SK-N-MC (cell line): ENCODE measurements around the gene PVRIG.
"Not testable (repeated sequence)": the region's sequence is repeated elsewhere in the genome, so short reads cannot be mapped to it uniquely, and the experiment has no call there.

Experiments used
- EZH2 ChIP-seq: fragments of 200-600 bp; sonication (generic); IDR thresholded peaks from one replicate; pipeline ENCODE4 v1.6.1; 2017; ENCODE audit warnings: antibody characterized with exemption
- FOXP2 ChIP-seq: optimal IDR thresholded peaks from 2 replicates; pipeline ENCODE3; 2011; ENCODE audit warnings: mild to moderate bottlenecking, moderate library complexity; ENCODE audit not compliant: insufficient read depth; ENCODE audit errors: extremely low read length, control extremely low read depth
- POLR2AphosphoS5 ChIP-seq: IDR thresholded peaks from 2 replicates; pipeline ENCODE4 v1.6.1; 2012; ENCODE audit warnings: mild to moderate bottlenecking, low read depth, low read length, borderline replicate concordance

DNA sequence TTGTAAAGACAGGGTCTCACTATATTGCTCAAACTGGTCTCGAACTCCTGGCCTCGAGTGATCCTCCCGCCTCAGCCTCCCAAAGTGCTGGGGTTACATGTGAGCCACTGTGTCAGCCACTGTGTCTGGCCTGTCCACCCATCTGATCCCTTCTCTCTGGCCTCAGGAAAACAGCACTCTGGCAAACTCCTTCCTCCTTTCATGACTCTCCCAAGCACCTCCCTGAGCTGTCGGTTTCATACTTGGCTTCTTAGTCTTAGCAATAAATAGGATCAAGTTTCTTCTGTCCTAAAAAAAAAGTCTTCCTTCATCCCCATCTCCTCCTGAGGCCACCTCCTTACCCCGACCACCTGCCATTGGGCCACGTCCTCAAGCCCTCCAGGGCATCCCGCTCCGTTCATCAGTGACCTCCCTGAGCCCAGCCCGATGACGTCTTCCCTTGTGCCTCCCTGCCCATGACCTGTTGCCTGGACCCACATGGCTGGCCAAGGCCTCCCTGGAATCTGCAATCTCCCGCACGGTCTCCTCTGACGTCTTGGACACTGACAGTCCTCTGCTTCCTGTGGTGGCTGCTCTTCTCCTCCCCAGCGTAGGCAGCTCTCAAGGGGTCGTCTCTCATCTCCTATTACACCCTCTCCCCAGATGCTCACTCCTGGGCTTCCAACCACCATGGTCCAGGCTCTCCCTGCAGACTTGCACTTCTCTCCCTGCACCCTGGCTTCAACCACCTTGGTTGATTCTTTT lies 26.5 kb downstream of the PVRIG start:
- not testable (repeated sequence) for TF ChIP-seq FOXP2, EZH2, POLR2AphosphoS5
